HL-60/S4 treated with phorbol 12-myristate 13-acetate at 8.2 ng/mL for 4 days and 3 days (cell line): ENCODE results near the gene PTPRN2.
"Not testable (repeated sequence)": the region's sequence is repeated elsewhere in the genome, so short reads cannot be mapped to it uniquely, and the experiment has no call there.

Source experiments
- in situ Hi-C: fragments of 300-500 bp; cut with MboI; formaldehyde crosslinking; loops from 2 replicates; pipeline ENCODE4 v1.15.0; 2022; ENCODE audit warnings: low sequenced_read_pairs

The PTPRN2 gene

GRCh38 chr7:158294468-158295215 lies 293.0 kb downstream of the PTPRN2 start:
- in situ Hi-C loops: not testable (repeated sequence)

- in situ Hi-C loops: no loop called here
These were observed 294.7 kb downstream of the PTPRN2 start for GRCh38 chr7:158292948-158293347.

GRCh38 chr7:158291998-158292397 lies 295.6 kb downstream of the PTPRN2 start:
- in situ Hi-C loops: no loop called here

- in situ Hi-C loops: no loop called here
These were observed 297.7 kb downstream of the PTPRN2 start for GRCh38 chr7:158289761-158290523.

GRCh38 chr7:158289231-158289630 lies 298.4 kb downstream of the PTPRN2 start:
- in situ Hi-C loops: no loop called here

- in situ Hi-C loops: no loop called here
These were observed 301.4 kb downstream of the PTPRN2 start for GRCh38 chr7:158286210-158286609.

GRCh38 chr7:158285383-158285770 lies 302.2 kb downstream of the PTPRN2 start:
- in situ Hi-C loops: no loop called here

GRCh38 chr7:158284617-158285382 lies 302.8 kb downstream of the PTPRN2 start:
- in situ Hi-C loops: no loop called here

GRCh38 chr7:158284121-158284520 lies 303.5 kb downstream of the PTPRN2 start:
- in situ Hi-C loops: no loop called here

GRCh38 chr7:158283016-158283974 lies 304.3 kb downstream of the PTPRN2 start:
- in situ Hi-C loops: no loop called here

- in situ Hi-C loops: no loop called here
These were observed 305.1 kb downstream of the PTPRN2 start for GRCh38 chr7:158282461-158283001.

- in situ Hi-C loops: no loop called here
These were observed 306.2 kb downstream of the PTPRN2 start for GRCh38 chr7:158281441-158281840.

- in situ Hi-C loops: no loop called here
These were observed 307.0 kb downstream of the PTPRN2 start for GRCh38 chr7:158280448-158281144.

- in situ Hi-C loops: no loop called here
These were observed 307.8 kb downstream of the PTPRN2 start for GRCh38 chr7:158279539-158280447.

- in situ Hi-C loops: no loop called here
These were observed 308.8 kb downstream of the PTPRN2 start for GRCh38 chr7:158278745-158279320.

- in situ Hi-C loops: no loop called here
These were observed 310.1 kb downstream of the PTPRN2 start for GRCh38 chr7:158277219-158278141.
